GM23248 (cell line): ENCODE data around the gene YPEL3.

Experiments
- EZH2 ChIP-seq: fragments of 200-600 bp; sonication (generic); IDR thresholded peaks from 2 replicates; pipeline ENCODE4 v1.6.1; 2018; ENCODE audit warnings: antibody characterized with exemption, mild to moderate bottlenecking; ENCODE audit not compliant: insufficient read depth, poor library complexity, severe bottlenecking
- EZH2phosphoT487 ChIP-seq: fragments of 200-600 bp; sonication (generic); IDR thresholded peaks from 2 replicates; pipeline ENCODE4 v1.6.1; 2018; ENCODE audit warnings: antibody characterized with exemption, moderate library complexity, mild to moderate bottlenecking, low read depth; ENCODE audit not compliant: insufficient read depth

DNA sequence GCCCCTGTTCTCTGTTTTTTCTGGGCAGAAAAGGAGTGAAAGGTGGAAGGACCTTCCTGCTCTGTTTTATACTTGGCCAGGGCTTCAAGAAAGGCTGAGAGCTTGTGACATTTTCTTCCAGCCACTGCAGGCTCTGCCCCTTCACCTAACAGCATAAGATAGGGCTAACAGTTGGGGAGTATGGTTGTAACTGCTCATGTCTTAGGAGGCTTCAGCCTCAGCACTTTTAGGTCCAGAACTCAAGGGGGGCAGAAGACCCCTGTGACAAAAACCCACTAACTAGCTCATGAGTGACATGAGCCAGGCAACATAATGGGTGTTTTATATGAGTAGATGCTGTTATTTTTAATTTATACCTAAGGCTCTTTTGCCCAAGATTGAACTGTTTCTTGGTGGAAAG is 25.5 kb downstream of the YPEL3 start:
- TF ChIP-seq EZH2 (no peak), EZH2phosphoT487 (no peak)
